Measurements from ENCODE around the gene CASKIN2.

DNA sequence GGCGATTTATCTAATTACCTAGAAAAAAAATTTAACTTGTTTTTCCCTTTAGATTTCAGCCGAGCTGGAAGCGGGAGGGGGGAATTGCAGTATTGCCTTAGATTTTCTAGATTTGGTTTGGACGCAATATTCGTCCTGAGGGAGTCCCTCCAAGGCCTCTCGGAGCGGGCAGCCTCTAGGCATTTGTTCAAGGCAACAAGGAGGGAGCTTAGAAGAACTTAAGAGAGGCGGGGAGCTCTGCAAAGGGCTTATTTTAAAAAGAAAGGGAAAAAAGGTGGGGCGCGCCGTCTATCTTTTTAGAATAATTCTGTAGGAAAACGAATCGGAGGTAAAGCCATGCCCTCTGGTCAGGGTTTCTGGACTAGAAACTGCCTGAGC lies 59.3 kb downstream of the CASKIN2 start:
- no peak for TF ChIP-seq POLR2A (IDR thresholded peaks at IDR 0.05)
- TF ChIP-seq, protein P1, sequence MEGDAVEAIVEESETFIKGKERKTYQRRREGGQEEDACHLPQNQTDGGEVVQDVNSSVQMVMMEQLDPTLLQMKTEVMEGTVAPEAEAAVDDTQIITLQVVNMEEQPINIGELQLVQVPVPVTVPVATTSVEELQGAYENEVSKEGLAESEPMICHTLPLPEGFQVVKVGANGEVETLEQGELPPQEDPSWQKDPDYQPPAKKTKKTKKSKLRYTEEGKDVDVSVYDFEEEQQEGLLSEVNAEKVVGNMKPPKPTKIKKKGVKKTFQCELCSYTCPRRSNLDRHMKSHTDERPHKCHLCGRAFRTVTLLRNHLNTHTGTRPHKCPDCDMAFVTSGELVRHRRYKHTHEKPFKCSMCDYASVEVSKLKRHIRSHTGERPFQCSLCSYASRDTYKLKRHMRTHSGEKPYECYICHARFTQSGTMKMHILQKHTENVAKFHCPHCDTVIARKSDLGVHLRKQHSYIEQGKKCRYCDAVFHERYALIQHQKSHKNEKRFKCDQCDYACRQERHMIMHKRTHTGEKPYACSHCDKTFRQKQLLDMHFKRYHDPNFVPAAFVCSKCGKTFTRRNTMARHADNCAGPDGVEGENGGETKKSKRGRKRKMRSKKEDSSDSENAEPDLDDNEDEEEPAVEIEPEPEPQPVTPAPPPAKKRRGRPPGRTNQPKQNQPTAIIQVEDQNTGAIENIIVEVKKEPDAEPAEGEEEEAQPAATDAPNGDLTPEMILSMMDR (IDR thresholded peaks at IDR 0.05) = no peak
